HepG2 (cell line): ENCODE data around the gene GRK3. TPM values are rescaled to one million over a fixed set of nuclear protein-coding genes. Genes with fewer than 3 reads are reported as not detected.

Experiments used
- ATAC-seq: fragments of 200-7000 bp; cut with Tn5 transposase; 3 replicates; pipeline ENCODE4 v1.9.1; 2020; ENCODE audit warnings: mild to moderate bottlenecking, moderate library complexity
- BruUV-seq: library from RNA; stranded (reverse); fragments of 400-500 nt; replicated peaks from 2 replicates; lab custom pipeline; 2021; lab: Mats Ljungman, UMichigan
- CTCF ChIA-PET: fragments of 300-600 bp; formaldehyde crosslinking; extraction: SDS; loops from one replicate; lab custom pipeline; 2021; ENCODE audit warnings: low total read pairs, inconsistent platforms, low intra/inter-chr PET ratio; lab: Yijun Ruan, JAX
- POLR2A ChIA-PET: fragments of 350-600 bp; sonication (Branson Sonifier 250); formaldehyde crosslinking; loops from one replicate; lab custom pipeline; 2020; ENCODE audit warnings: antibody characterized with exemption, inconsistent platforms; lab: Yijun Ruan, JAX
- DNase-seq: peaks from one replicate; pipeline ENCODE4 v3.0.0-alpha.2; 2015; ENCODE audit warnings: low spot score
- FAIRE-seq: peaks from 3 replicates; lab custom pipeline; 2011; peaks lifted over from hg19 to GRCh38; lab: Jason Lieb, UNC
- H2AFZ ChIP-seq: one replicate; pipeline ENCODE4 v1.6.1; 2011; ENCODE audit warnings: low read length, inconsistent platforms
- H3K27ac ChIP-seq: fragments of 300-600 bp; 3 replicates; pipeline ENCODE4 v1.8.0; 2011; ENCODE audit warnings: mixed run types, mild to moderate bottlenecking, mixed read lengths, low read length, inconsistent platforms; ENCODE audit not compliant: insufficient read depth; ENCODE audit errors: extremely low read length
- H3K27me3 ChIP-seq, 2 experiments: fragments of 200-600 bp in 1 of 2; 2 replicates in 1 of 2; 3 replicates in 1 of 2; pipeline versions ENCODE4 v1.6.0 to v1.8.0; 2011; ENCODE audit warnings: low read length in 2 of 2, mild to moderate bottlenecking in 2 of 2, moderate library complexity in 2 of 2, inconsistent platforms in 1 of 2; ENCODE audit not compliant: insufficient read depth in 2 of 2, control insufficient read depth in 1 of 2
- H3K36me3 ChIP-seq, 2 experiments: fragments of 200-600 bp in 1 of 2; replicated peaks in 1 of 2; 2 replicates in 1 of 2; 3 replicates in 1 of 2; pipeline versions ENCODE4 v1.5.1 to v1.8.0; 2011; ENCODE audit warnings: low read length in 2 of 2, inconsistent platforms in 1 of 2; ENCODE audit not compliant: insufficient read depth in 2 of 2, control insufficient read depth in 1 of 2
- H3K4me1 ChIP-seq: 2 replicates; pipeline ENCODE4 v1.5.1; 2012; ENCODE audit warnings: low read length, inconsistent platforms; ENCODE audit not compliant: insufficient read depth
- H3K4me2 ChIP-seq: 2 replicates; pipeline ENCODE4 v1.6.0; 2011; ENCODE audit warnings: low read depth, low read length, inconsistent platforms
- H3K4me3 ChIP-seq, 3 experiments: fragments of 200-600 bp in 1 of 3; sonication (generic), shearing (Covaris generic) in 1 of 3; replicated peaks in 1 of 3; 2 replicates each; pipeline ENCODE4 v1.5.1; 2011 to 2016; ENCODE audit warnings: low read length in 3 of 3, inconsistent platforms in 2 of 3, low read depth in 2 of 3, mild to moderate bottlenecking in 2 of 3, control low read depth in 1 of 3, mixed read lengths in 1 of 3; ENCODE audit not compliant: insufficient read depth in 1 of 3
- H3K79me2 ChIP-seq: one replicate; pipeline ENCODE4 v1.6.1; 2011; ENCODE audit warnings: low read length, inconsistent platforms; ENCODE audit not compliant: insufficient read depth
- H3K9ac ChIP-seq: 2 replicates; pipeline ENCODE4 v1.6.0; 2011; ENCODE audit warnings: mild to moderate bottlenecking, low read depth, low read length, inconsistent platforms; ENCODE audit not compliant: insufficient read depth
- H3K9me3 ChIP-seq: 2 replicates; pipeline ENCODE4 v1.5.1; 2012; ENCODE audit warnings: mild to moderate bottlenecking, low read length
- H4K20me1 ChIP-seq: 2 replicates; pipeline ENCODE4 v1.6.0; 2011; ENCODE audit warnings: inconsistent platforms, mild to moderate bottlenecking, low read length, moderate library complexity; ENCODE audit not compliant: insufficient read depth
- ATF6 ChIP-seq: sonication (generic); formaldehyde crosslinking; conservative IDR thresholded peaks from 2 replicates; pipeline ENCODE4 v1.4.0; 2020; ENCODE audit warnings: missing genetic modification reagents
- CBX1 ChIP-seq: IDR thresholded peaks from one replicate; pipeline ENCODE4 v1.6.1; 2016; ENCODE audit warnings: antibody characterized with exemption, low read depth
- FOXC1 ChIP-seq: sonication (generic); formaldehyde crosslinking; IDR thresholded peaks from 2 replicates; pipeline ENCODE4 v1.8.0; 2022; ENCODE audit warnings: mild to moderate bottlenecking, missing genetic modification reagents, borderline replicate concordance
- FOXO1 ChIP-seq: sonication (generic); formaldehyde crosslinking; IDR thresholded peaks from 2 replicates; pipeline ENCODE4 v1.4.0; 2020; ENCODE audit warnings: missing genetic modification reagents
- GATAD1 ChIP-seq: IDR thresholded peaks from 2 replicates; pipeline ENCODE4 v1.6.1; 2016; ENCODE audit warnings: missing genetic modification reagents, missing compliant biosample characterization
- HDAC1 ChIP-seq: sonication (generic); formaldehyde crosslinking; IDR thresholded peaks from 2 replicates; pipeline ENCODE4 v1.5.1; 2020; ENCODE audit warnings: mild to moderate bottlenecking, missing genetic modification reagents
- HMG20B ChIP-seq: conservative IDR thresholded peaks from 2 replicates; pipeline ENCODE4 v1.6.1; 2016; ENCODE audit warnings: missing genetic modification reagents, missing compliant biosample characterization
- IKZF4 ChIP-seq: sonication (generic); formaldehyde crosslinking; IDR thresholded peaks from 2 replicates; pipeline ENCODE4 v1.5.1; 2020; ENCODE audit warnings: borderline replicate concordance, mild to moderate bottlenecking, low read depth, missing genetic modification reagents; ENCODE audit errors: not compliant biosample characterization
- RFXAP ChIP-seq: sonication (generic); formaldehyde crosslinking; IDR thresholded peaks from 2 replicates; pipeline ENCODE4 v1.4.0; 2020; ENCODE audit warnings: missing genetic modification reagents, borderline replicate concordance
- SMAD1 ChIP-seq: sonication (generic); formaldehyde crosslinking; IDR thresholded peaks from 2 replicates; pipeline ENCODE4 v1.4.0; 2020; ENCODE audit warnings: missing genetic modification reagents, low read depth, mild to moderate bottlenecking, borderline replicate concordance
- ZBTB26 ChIP-seq: IDR thresholded peaks from 2 replicates; pipeline ENCODE4 v1.6.1; 2016; ENCODE audit warnings: missing compliant biosample characterization, missing genetic modification reagents, borderline replicate concordance
- ZBTB44 ChIP-seq: sonication (generic); formaldehyde crosslinking; IDR thresholded peaks from 2 replicates; pipeline ENCODE4 v1.4.0; 2020; ENCODE audit warnings: missing genetic modification reagents
- ZBTB8A ChIP-seq: sonication (generic); formaldehyde crosslinking; IDR thresholded peaks from 2 replicates; pipeline ENCODE4 v1.4.0; 2020; ENCODE audit warnings: mild to moderate bottlenecking, low read depth, missing genetic modification reagents, borderline replicate concordance
- ZFP36L2 ChIP-seq: sonication (generic); formaldehyde crosslinking; IDR thresholded peaks from 2 replicates; pipeline ENCODE4 v1.4.0; 2020; ENCODE audit warnings: missing genetic modification reagents
- ZNF556 ChIP-seq: sonication (generic); formaldehyde crosslinking; IDR thresholded peaks from 2 replicates; pipeline ENCODE4 v1.4.0; 2020; ENCODE audit warnings: mild to moderate bottlenecking, missing genetic modification reagents, borderline replicate concordance
- ZNF766 ChIP-seq: sonication (generic); formaldehyde crosslinking; IDR thresholded peaks from 2 replicates; pipeline ENCODE4 v1.5.0; 2020; ENCODE audit warnings: missing genetic modification reagents, borderline replicate concordance
- ZNF784 ChIP-seq: sonication (generic); formaldehyde crosslinking; IDR thresholded peaks from 2 replicates; pipeline ENCODE4 v1.5.1; 2020; ENCODE audit warnings: missing genetic modification reagents, mild to moderate bottlenecking, borderline replicate concordance
- ZNF879 ChIP-seq: sonication (generic); formaldehyde crosslinking; IDR thresholded peaks from 2 replicates; pipeline ENCODE4 v1.8.1; 2023; ENCODE audit warnings: missing genetic modification reagents
- WGBS: methylation state at CpG from one replicate; pipeline ENCODE4 v1.1.6; 2017; ENCODE audit warnings: low lambda C conversion rate; 5-methylcytosine and 5-hydroxymethylcytosine counted together
- in situ Hi-C: cut with HindIII; loops from 2 replicates; pipeline ENCODE4 v1.10.0; 2017; ENCODE audit warnings: low pct_unique_long_range_greater_than_20kb; ENCODE audit not compliant: extremely low pct_ligation_motif_present
- intact Hi-C: fragments of 100-400 bp; cut with micrococcal nuclease; formaldehyde crosslinking; loops from one replicate; pipeline ENCODE4 v1.10.0; 2022; ENCODE audit not compliant: unreplicated experiment
- polyA plus RNA-seq, 8 experiments: library from polyadenylated mRNA; depleted of rRNA in 3 of 8; stranded (reverse) in 7 of 8; unstranded in 1 of 8; fragments of >200 nt; fragmentation: Illumina TruSeq in 4 of 8; extraction: Trizol in 4 of 8; gene quantifications; 2 replicates each; pipeline versions ENCODE4 v1.2.1 to v1.2.3, GENCODE V29; 2011 to 2016; ENCODE audit warnings: low read depth in 4 of 8, missing spikeins in 1 of 8, mixed read lengths in 1 of 8; ENCODE audit not compliant: insufficient read depth in 1 of 8
- total RNA-seq, 5 experiments: library from RNA; depleted of rRNA; stranded (reverse); fragments of >200 nt; fragmentation: Illumina TruSeq; extraction: Trizol; gene quantifications; 2 replicates each; pipeline ENCODE4 v1.2.3, GENCODE V29; 2016; ENCODE audit warnings: low read depth in 1 of 5

GRK3 gene
- total and polyA plus RNA-seq, 2 of the 13 experiments (the other 11 are each of a cell fraction or from before 2014, with no cell fraction given): 8.5 to 16.7 TPM

GRCh38 chr22:25668437-25668836 lies 104.0 kb downstream of the GRK3 start (continued):
- no peak for TF ChIP-seq ATF6 (CRISPR knock-in tag)
- no peak for TF ChIP-seq IKZF4
- no peak for TF ChIP-seq FOXC1
- TF ChIP-seq CBX1: no peak

GRCh38 chr22:25669253-25670069 lies 105.0 kb downstream of the GRK3 start:
- intact Hi-C loops (no loop called here), in situ Hi-C loops (loop anchor here (10.0 kb wide), 1 partner anchor 105 kb away; the partner anchor contains the start of gene GRK3)
- Histone ChIP-seq H3K27me3 (no peaks in the 10 kb centered on the region), H4K20me1 (no peaks in the 10 kb centered on the region), H3K4me2 (no peak overlapping the region), H3K4me3 (no peak overlapping the region), H3K9me3 (no peaks in the 10 kb centered on the region), H3K79me2 (peaks cover 3% of the 10 kb centered on the region), H3K36me3 (no peaks in the 10 kb centered on the region; a peak in 2 of 5 replicates), H2AFZ (no peak overlapping the region), H3K4me1 (peaks cover 61% of the 10 kb centered on the region), H3K9ac (no peak overlapping the region), H3K27ac (no peak overlapping the region)
- ChIA-PET POLR2A (no interaction called here), CTCF (no interaction called here)
- WGBS: 81% methylated on average over 5 of the region's 5 CpGs
- DNase-seq (no peak), FAIRE-seq (no peak), ATAC-seq (no peak)
- no TSS peak for BruUV-seq
- TF ChIP-seq ZFP36L2 (CRISPR knock-in tag) (no peak), SMAD1 (CRISPR knock-in tag) (no peak), HMG20B (no peak), HDAC1 (CRISPR knock-in tag) (no peak), RFXAP (CRISPR knock-in tag) (no peak), ZNF879 (CRISPR knock-in tag) (no peak), ZNF766 (no peak), ZNF784 (no peak), ZBTB26 (CRISPR knock-in tag) (no peak), ZNF556 (CRISPR knock-in tag) (no peak), FOXO1 (CRISPR knock-in tag) (no peak), GATAD1 (CRISPR knock-in tag) (no peak), ZBTB44 (CRISPR knock-in tag) (no peak), ZBTB8A (CRISPR knock-in tag) (no peak)
